ENCODE measurements around the gene WHAMM.

DNA sequence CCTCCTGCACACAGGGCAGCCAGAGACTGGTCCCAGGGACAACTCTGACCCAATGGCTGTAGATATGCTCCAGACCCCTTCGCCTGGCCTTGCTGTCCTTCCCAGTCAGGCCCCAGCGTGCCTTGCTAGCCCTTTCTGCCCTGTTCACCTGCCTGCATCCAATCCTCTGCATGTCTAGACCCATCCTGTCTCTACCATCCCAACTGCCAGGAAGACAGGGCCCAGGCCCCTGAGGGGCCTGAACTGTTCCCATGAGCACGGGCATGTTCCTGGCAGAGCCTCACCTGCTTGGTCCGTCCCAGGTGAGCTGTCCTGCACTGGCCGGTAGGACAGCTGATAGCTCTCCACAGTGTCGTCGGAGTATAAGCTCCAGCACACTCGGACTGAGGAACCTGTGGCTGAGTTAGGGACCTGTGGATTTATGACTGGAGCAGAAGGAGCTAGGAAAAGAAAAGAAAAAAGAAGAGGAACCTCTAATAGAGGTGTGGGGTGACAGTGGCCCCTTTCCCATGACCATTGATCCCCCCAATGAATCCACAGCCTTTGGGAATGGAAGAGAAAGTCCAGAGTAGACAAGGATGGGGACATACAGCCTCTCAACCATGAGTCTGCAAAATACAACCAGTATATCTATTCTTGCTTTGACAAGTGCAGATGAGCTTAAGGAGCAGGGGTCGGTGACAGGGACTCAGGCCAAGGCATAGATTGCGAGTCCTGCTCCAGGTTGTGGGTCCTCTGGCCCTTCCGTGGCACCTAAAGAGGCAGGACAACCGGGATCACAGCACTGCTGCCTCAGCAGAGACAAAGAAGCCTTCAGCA, 37.4 kb upstream of the WHAMM start:
- no peak for TF ChIP-seq POLR2A (IDR thresholded peaks at IDR 0.05)
- TF ChIP-seq, protein P1, sequence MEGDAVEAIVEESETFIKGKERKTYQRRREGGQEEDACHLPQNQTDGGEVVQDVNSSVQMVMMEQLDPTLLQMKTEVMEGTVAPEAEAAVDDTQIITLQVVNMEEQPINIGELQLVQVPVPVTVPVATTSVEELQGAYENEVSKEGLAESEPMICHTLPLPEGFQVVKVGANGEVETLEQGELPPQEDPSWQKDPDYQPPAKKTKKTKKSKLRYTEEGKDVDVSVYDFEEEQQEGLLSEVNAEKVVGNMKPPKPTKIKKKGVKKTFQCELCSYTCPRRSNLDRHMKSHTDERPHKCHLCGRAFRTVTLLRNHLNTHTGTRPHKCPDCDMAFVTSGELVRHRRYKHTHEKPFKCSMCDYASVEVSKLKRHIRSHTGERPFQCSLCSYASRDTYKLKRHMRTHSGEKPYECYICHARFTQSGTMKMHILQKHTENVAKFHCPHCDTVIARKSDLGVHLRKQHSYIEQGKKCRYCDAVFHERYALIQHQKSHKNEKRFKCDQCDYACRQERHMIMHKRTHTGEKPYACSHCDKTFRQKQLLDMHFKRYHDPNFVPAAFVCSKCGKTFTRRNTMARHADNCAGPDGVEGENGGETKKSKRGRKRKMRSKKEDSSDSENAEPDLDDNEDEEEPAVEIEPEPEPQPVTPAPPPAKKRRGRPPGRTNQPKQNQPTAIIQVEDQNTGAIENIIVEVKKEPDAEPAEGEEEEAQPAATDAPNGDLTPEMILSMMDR (IDR thresholded peaks at IDR 0.05), result no peak
